K562 treated with DMSO at 1 percent for 24 hours (cell line): ENCODE measurements around the gene MDH2. TPM values are rescaled to one million over a fixed set of nuclear protein-coding genes. Genes with fewer than 3 reads are reported as not detected.

Experiments used
- total RNA-seq: library from RNA; unstranded; fragments of 300-600 nt; gene quantifications from 2 replicates; pipeline ENCODE4 v1.2.3, GENCODE V29; 2022; ENCODE audit warnings: low read depth; ENCODE audit not compliant: insufficient read depth

MDH2 gene
- total RNA-seq, result 330 and 337 TPM in 2 replicates

GRCh38 chr7:76047811-76048667 is at the start of gene MDH2, which contains the start of gene STYXL1:
Gene MDH2 (plus strand): TSS chr7:76048106. CDS start chr7:76048161, 55 bp downstream.
Gene STYXL1 (minus strand): TSS chr7:76048000. CDS start chr7:76030523, 17,477 bp downstream.

Other genes with a start within 250 kb of the MDH2 start
- 1.3 TPM in 1 of 2 replicates, not detected in the other for gene CCL24, start 234.3 kb upstream of the MDH2 start, total RNA-seq
- gene RHBDD2, start 169.1 kb upstream of the MDH2 start, total RNA-seq, result 141 and 153 TPM in 2 replicates
- gene POR, start 133.0 kb upstream of the MDH2 start, total RNA-seq, result 236 and 249 TPM in 2 replicates
- gene TMEM120A, start 53.5 kb upstream of the MDH2 start, total RNA-seq, result 57.3 TPM in 2 replicates
- 63.2 and 67.7 TPM in 2 replicates for gene STYXL1, start 106 bp upstream of the MDH2 start, total RNA-seq
- 0.94 and 1.1 TPM in 2 replicates for gene SRRM3, start 153.8 kb downstream of the MDH2 start, total RNA-seq